DMS153 (cell line): ENCODE measurements around the gene TM6SF1.
"Not testable (repeated sequence)": the region's sequence is repeated elsewhere in the genome, so short reads cannot be mapped to it uniquely, and the experiment has no call there.

Experiments
- DNase-seq: peaks from one replicate; lab custom pipeline; 2025; lab: John Stamatoyannopoulos, UW

TM6SF1 gene

GRCh38 chr15:83115831-83116565 lies 8.6 kb downstream of the TM6SF1 start:
- no peak for DNase-seq

DNA sequence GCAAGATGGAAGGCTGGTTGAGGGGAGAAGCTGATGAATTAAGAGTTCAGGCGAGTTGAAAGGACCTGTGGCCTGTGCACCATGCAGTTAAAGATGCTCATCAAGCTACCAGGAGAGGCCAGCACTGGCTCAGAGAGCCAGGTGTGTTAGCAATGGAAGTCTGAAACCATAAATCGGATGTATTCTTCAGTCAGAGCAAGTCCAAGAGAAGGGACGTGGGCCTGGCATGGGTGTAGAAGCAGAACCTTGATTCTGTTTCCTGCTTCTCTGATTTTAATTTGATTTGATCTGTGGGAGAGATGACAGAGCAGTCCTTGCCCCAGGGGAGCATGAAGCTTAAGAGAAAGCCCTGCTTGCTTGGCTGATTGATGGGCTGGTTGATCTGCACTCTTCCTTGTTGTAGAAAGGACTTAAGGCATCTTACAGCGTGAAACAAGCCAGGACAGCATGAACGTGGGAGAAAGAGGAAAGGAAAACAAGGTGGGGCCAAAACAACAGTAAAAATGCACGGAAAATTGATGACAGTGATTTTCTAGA lies 10.9 kb downstream of the TM6SF1 start:
- DNase-seq: no peak

GRCh38 chr15:83118968-83119367 lies 11.5 kb downstream of the TM6SF1 start:
- no peak for DNase-seq

DNA sequence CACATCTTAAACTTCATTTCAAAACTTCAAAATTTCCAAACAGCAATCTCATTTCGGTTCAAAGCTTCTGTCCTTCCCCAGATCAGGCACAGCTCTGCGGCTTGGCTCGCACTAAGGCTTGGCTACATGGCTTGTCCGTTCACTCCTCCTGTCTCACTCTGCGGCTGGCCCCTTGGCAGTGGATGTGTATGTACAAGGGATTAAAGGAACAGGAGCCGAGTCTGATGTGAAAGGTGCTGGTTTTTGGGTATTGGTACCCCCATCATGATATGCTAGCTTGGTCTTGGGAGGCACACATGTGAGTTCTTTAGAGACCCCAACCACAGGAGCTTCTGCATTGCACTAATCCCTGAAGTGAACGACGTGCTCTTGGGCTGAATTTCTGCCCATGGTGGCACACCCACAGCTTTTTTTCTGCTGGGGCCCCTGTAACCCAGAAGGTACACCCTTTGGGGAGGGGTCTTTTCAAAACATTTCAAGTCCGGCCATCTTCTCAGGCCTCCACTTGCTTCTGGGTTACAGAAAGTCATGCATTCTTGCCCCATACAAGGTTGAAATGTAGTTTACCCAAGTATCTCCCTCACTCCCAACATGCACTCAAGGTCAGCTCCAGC lies 12.6 kb downstream of the TM6SF1 start:
- no peak for DNase-seq

- peak; percentile 4 for DNase-seq
Measured at GRCh38 chr15:83123529-83123928, 16.1 kb downstream of the TM6SF1 start.

DNA sequence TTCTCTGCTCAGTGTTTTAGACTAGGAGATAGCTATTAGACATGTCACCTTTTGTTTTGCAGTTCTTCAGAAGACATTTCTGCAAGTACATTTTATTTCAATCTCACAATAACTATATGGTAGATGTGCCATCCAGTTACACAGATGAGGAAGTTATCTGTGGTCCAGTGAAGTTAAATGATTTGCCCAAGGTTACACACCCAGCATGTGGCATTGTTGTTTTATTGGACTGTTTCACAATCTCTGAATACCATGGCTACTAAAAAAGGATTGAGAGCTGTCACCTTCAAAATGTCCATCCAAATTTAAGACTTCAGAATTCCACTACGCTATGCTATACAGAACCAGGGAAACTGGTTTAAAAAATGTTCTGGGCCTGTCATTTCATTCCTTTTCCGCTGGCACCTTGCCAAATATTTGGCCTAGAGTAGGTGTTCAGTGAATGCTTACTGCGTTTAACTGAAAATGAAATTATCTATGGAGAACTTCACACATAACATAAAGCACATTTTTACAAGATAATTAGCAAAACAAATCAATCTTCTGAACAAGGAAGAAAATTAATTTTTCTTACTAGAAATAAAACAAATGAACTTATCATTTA lies 20.2 kb downstream of the TM6SF1 start:
- DNase-seq: no peak

DNA sequence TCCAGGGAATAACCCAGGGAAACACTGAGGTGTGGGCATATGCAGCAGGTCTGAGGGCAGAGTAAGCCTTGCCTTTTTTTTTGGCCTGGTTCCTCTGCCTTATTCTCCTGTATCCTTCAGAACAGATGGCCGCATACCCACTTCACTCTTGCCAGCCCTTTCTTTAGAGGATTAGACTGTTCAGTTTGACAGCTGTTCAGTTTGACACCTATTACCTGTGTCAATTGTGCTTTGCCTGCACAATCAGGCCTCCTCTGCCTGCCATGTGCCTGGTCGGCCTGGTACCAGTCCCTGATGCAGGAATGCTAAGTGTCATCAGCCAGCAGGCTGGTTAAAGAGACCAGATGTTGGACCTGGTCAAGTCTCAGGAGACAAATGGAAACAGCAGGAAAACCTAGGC lies 22.3 kb downstream of the TM6SF1 start:
- DNase-seq: no peak

DNA sequence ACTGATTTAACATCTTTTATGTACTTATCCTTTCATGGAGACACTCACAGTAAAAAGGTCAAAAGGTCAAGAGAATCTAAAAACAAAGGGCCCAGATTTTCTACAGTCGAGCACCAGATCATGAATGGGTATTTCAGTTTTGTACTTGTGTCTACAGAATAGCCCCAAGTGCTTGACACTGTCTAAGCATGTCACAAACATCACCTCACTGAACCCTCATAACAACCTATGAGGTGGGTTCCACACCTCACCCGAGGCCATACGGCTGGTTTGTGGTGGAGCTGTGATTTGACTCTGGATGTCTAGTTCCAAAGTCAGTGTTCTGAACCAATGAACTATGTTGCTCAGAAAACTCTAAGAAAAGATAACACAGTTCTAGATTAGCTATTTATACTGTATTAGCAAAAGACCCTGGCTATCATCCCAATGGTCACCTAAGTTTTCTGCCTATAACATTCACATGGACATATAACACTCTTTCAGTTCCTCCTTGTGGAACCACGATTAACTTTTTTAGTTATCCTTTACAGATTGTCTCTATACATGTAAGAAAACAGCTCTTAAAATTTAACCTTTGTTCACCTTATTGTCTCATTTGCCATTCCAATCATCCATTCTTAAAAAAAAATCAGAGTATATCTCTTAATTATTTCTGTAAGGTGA lies 25.5 kb downstream of the TM6SF1 start:
- DNase-seq: no peak

- not testable (repeated sequence) for DNase-seq
Measured at GRCh38 chr15:83142151-83142550, 34.7 kb downstream of the TM6SF1 start.

DNA sequence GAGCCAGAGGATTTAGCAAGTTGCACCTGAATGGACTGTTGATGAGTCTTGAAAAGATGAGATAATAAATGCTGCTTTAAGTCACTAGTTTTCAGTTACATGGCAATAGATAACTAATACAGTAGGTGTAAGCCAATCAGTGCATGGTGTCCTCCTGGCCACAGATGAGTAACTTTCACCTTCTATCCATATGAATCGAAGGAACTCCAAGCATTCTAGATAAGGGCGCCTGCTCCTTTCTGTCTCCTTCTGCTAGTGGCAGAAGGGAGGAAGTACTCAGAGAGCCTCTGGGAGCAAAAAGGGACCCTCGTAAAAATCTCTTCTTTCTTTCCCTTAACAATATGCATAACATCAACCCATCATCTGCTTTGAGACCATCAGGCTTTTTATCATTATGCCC lies 37.3 kb downstream of the TM6SF1 start:
- no peak for DNase-seq

DNA sequence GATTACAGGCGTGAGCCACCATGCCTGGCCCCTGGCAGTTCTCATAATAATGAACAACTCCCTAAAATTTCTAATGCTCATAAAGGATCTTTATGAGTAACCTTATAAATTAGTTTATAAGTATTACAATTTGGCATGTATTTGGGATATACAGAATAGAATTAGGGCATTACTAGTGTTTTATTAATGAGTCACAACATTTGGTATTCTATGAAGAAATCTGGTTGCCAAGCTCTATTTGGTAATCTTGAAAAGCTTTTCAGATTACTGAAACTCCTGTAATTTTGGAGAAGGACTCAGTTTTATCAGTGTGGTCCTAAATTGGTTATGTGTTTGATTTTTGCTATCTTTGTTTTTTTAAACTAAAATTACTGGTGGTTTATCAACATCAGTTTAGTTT lies 45.8 kb downstream of the TM6SF1 start:
- no peak for DNase-seq

DNA sequence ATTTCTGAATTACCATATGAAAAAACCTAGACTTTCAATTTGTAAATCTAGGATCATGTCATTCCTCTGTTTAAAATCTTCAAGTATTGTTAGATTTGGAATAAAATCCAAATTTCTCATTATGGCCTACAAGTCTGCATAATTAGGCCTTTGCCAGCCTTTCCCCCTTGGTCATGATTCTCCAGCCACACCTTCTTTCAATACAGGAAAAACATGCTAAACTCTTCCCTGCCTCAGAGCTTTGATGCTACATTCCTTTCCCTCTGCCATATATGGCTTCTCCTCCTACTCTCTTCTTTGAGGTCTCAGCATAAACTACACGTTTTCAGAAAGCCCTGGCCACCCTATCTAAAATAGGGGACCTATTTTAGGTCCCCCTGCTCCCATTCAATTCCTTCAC lies 48.5 kb downstream of the TM6SF1 start:
- no peak for DNase-seq

DNA sequence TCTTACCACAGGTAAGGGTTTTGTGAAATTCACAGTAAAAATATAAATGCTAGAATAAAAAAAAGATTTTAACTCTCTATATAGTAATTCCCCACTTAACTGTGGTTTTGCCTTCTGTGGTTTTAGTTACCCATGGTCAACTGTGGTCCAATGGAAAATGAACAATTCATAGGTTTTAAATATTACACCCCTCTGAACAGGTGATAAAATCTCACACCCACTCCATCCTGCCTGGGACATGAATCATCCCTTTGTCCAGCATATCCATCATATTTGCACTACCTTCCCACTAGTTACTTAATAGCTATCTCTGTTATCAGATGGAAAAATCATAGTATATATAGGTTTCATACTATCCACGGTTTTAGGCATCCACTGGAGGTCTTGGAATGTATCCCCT lies 50.9 kb downstream of the TM6SF1 start:
- DNase-seq: no peak

DNA sequence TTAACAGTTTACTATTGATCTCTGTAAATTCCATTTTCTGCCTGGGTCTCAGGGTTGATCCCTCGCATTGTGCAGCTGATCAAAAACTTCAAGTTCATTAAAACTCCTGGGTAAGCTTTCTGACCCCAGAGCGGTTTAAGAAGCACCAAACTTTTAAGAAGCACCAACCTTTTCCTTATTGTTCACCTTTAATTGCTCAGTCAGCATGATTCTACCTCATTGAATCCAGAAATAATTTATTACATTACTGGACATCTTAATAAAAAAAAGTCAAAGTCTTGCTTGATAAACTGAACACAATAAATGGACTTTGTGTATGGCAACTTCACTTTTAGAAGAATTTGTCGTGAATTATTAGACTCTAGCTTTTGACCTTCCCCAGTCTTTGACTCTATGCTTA lies 53.3 kb downstream of the TM6SF1 start:
- DNase-seq: no peak

- no peak for DNase-seq
Measured at GRCh38 chr15:83163032-83163431, 55.6 kb downstream of the TM6SF1 start.

DNA sequence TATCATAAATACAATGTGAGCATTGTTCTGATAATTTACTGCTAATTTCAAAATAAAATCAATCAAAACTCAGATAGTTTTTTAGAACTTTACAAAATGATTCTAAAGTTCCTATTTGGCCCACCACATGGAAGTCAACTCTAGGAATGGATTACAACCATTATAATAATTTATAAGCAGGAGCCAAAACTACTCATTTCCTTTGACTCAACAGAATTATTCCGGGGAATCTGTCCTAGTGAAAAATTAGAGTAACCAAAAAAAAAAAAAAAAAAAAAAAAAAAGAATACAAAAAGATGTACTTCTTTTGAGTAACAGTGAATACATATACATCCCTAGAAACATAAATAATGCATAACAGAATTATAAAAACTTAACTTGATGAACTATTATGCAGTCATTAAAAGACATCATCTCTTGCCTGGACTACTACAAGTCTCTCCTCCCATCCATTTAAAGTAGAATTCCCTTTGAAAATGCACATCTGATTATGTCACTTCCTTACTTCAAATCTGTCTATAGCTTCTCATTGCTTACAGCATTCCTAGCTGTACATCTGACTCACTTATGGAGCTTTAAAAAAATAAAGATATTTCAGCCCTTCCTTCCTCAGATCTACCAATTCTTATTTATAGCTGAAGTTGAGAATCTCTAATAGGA lies 56.8 kb downstream of the TM6SF1 start:
- DNase-seq: no peak

GRCh38 chr15:83164771-83165404 lies 57.4 kb downstream of the TM6SF1 start:
- no peak for DNase-seq

- no peak for DNase-seq
Measured at GRCh38 chr15:83166218-83166617, 58.8 kb downstream of the TM6SF1 start.

DNA sequence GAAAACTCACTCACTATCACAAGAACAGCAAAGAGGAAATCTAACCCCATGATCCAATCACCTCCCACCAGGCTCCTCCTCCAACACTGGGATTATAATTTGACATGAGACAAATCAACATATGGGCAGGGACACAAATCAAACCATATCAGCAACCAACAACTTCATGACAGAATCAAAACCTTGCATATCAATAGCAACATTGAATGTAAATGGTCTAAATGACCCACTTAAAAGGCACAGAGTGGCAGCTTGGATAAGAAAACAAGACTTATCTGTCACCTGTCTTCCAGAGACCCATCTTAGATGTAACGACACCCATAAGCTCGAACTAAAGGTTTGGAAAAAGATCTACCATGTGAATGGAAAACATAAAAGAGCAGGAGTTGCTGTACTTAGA lies 59.4 kb downstream of the TM6SF1 start:
- DNase-seq: no peak

- DNase-seq: not testable (repeated sequence)
Measured at GRCh38 chr15:83169576-83169975, 62.1 kb downstream of the TM6SF1 start.

DNA sequence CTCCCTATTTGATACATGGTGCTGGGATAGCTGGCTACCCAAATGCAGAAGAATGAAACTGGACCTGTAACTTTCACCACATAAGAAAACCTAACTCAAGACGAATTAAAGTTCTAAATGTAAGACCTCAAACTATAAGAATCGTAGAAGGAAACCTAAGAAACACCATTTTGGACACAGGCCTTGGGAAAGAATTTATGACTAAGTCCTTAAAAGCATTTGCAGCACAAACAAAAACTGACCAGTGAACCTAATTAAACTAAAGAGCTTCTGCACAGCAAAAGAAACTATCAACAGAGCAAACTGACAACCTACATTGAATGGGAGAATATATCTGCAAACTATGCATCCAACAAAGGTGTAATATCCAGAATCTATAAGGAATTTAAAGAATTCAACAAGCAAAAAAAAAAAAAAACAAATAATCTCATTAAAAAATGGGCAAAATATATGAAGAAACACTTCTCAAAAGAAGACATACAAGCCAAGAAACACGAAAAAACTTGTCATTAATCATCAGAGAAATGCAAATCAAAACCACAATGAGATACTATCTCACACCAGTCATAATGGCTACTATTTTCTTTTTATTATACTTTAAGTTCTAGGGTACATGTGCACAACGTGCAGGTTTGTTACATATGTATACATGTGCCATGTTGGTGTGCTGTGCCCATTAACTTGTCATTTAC lies 63.2 kb downstream of the TM6SF1 start:
- no peak for DNase-seq
